ENCODE results near the gene SACM1L. TPM values are rescaled to one million over a fixed set of nuclear protein-coding genes. Genes with fewer than 3 reads are reported as not detected.
A peak's percentile ranks its signal among the peaks of the same experiment; 100 is the strongest.

SACM1L gene
- total and polyA plus RNA-seq, 2 of the 4 experiments (the other 2 are of a cell fraction), result 19.0 to 40.9 TPM

GRCh38 chr3:45664578-45664977 is 24.6 kb upstream of the SACM1L start:
- intact Hi-C loops (cut with micrococcal nuclease), result no loop called here
- dilution Hi-C loops (cut with HindIII; ENCODE audit: low sequenced_read_pairs, unreplicated experiment), result no loop called here
- in situ Hi-C loops (cut with MboI; ENCODE audit: low sequenced_read_pairs), result loop anchor here (10.0 kb wide), 1 partner anchor 460 kb away; no protein-coding TSS in a partner anchor

More at GRCh38 chr3:45664578-45664977, 24.6 kb upstream of the SACM1L start:
- Histone ChIP-seq H3K56ac (ENCODE audit: extremely low read depth, insufficient read depth, low read length) (no peak overlapping the region), H3K14ac (replicated peaks; ENCODE audit: low read depth, low read length) (peak overlapping the region; percentile 80), H2BK20ac (ENCODE audit: low read depth, low read length) (peak overlapping the region; percentile 75), H3K4me3 (ENCODE audit: insufficient read depth, low read depth, low read length) (no peak overlapping the region), H3K27me3 (ENCODE audit: control insufficient read depth, insufficient read depth, low read length) (no peaks in the 10 kb centered on the region), H3K9me1 (ENCODE audit: insufficient read depth, low read length) (peaks cover 37% of the 10 kb centered on the region), H3K9me3 (ENCODE audit: control insufficient read depth, insufficient read depth, low read length) (no peaks in the 10 kb centered on the region), H4K5ac (ENCODE audit: low read depth, low read length) (peak overlapping the region; percentile 24), H4K91ac (ENCODE audit: insufficient read depth, low read depth, low read length) (peak overlapping the region; percentile 43; the same call in 1 of the 2 replicates), H3K4me2 (ENCODE audit: low read depth, low read length) (peak overlapping the region; percentile 53), H2AK9ac (replicated peaks; ENCODE audit: low read depth, low read length, poor library complexity) (peak overlapping the region; percentile 22), H2BK120ac (ENCODE audit: low read depth, low read length) (peak overlapping the region; percentile 33), H4K20me1 (ENCODE audit: insufficient read depth, low read length) (peaks cover 41% of the 10 kb centered on the region), H3K79me1 (ENCODE audit: low read depth in 1 of 2, low read length in 2 of 2) (peaks cover 33 to 65% of the 10 kb centered on the region in 2 experiments), H3K4ac (ENCODE audit: low read depth, low read length) (peak overlapping the region; percentile 67), H4K8ac (ENCODE audit: low read depth in 2 of 2, low read length in 2 of 2) (peak overlapping the region; percentile 16 to 45; a peak in 1 of 4 replicates), H3K36me3 (ENCODE audit: control insufficient read depth, insufficient read depth, low read length) (peaks cover 15% of the 10 kb centered on the region), H2AK5ac (ENCODE audit: low read depth, low read length) (peak overlapping the region; percentile 87), H2AFZ (replicated peaks; ENCODE audit: low read length, poor library complexity) (no peak overlapping the region), H3K4me1 (ENCODE audit: control insufficient read depth, insufficient read depth, low read length) (peaks cover 33% of the 10 kb centered on the region), H3K27ac (ENCODE audit: insufficient read depth, low read length) (no peak overlapping the region), H3K9ac (ENCODE audit: low read depth, low read length) (no peak overlapping the region), H2BK5ac (ENCODE audit: low read depth, low read length, poor library complexity, severe bottlenecking) (peak overlapping the region; percentile 17), H2BK15ac (ENCODE audit: low read depth, low read length) (peak overlapping the region; percentile 63; the same call in 1 of the 3 replicates), H3K23ac (ENCODE audit: low read depth, low read length) (peak overlapping the region; percentile 83), H3K18ac (ENCODE audit: low read depth, low read length) (peak overlapping the region; percentile 46; the same call in 1 of the 2 replicates)
- ChIA-PET CTCF (interaction anchor here (1.0 to 1.2 kb wide), 2 partner anchors 160 to 162 kb away, joined by 3 read pairs; no protein-coding TSS in a partner anchor), POLR2A (ENCODE audit: unreplicated experiment) (no interaction called here)
- ATAC-seq (ENCODE audit: low read depth), result no peak
- TF ChIP-seq ELK1 (IDR thresholded peaks at IDR 0.05; ENCODE audit: borderline replicate concordance, low read depth, low read length) (no peak), MAZ (IDR thresholded peaks at IDR 0.05; ENCODE audit: borderline replicate concordance, low read depth, low read length) (no peak), RFX5 (IDR thresholded peaks at IDR 0.05; ENCODE audit: low read depth, low read length) (no peak), RAD21 (IDR thresholded peaks at IDR 0.05; ENCODE audit: low read length) (no peak), FOS (IDR thresholded peaks at IDR 0.05; ENCODE audit: low read depth, low read length) (no peak), CHD1 (IDR thresholded peaks at IDR 0.05; ENCODE audit: low read depth, low read length) (no peak), NFE2L2 (IDR thresholded peaks at IDR 0.05; ENCODE audit: low read depth, low read length) (no peak), BHLHE40 (IDR thresholded peaks at IDR 0.05; ENCODE audit: low read depth, low read length) (no peak), MXI1 (IDR thresholded peaks at IDR 0.05; ENCODE audit: borderline replicate concordance, low read depth, low read length) (no peak), POLR2A (IDR thresholded peaks at IDR 0.05; ENCODE audit: low read depth, low read length) (no peak), MAFK (IDR thresholded peaks at IDR 0.05; ENCODE audit: low read depth, low read length) (no peak), RCOR1 (IDR thresholded peaks at IDR 0.05; ENCODE audit: insufficient replicate concordance, low read length) (no peak), CEBPB (IDR thresholded peaks at IDR 0.05; ENCODE audit: low read depth, low read length) (no peak), USF2 (IDR thresholded peaks at IDR 0.05; ENCODE audit: low read depth, low read length) (no peak)
- DNase-seq, result no peak
- no TSS peak for BruUV-seq (replicated peaks)
- WGBS, 2 experiments (ENCODE audit: extremely low coverage in 2 of 2, insufficient read length in 1 of 2), result no CpG with 5 or more reads among the region's 10 CpGs

Measured in IMR-90 (cell line).